B cell (primary cell): ENCODE results near the gene TRDN. TPM values are rescaled to one million over a fixed set of nuclear protein-coding genes. Genes with fewer than 3 reads are reported as not detected.

Experiments used
- ATAC-seq: fragments of 200-7000 bp; cut with Tn5 transposase; one replicate; pipeline ENCODE4 v1.10.0; 2021; ENCODE audit warnings: low read depth, mild to moderate bottlenecking, moderate number of reproducible peaks, moderate library complexity
- CTCF ChIA-PET: fragments of 350-600 bp; sonication (Branson Sonifier 250); formaldehyde crosslinking; loops from one replicate; lab custom pipeline; 2021; ENCODE audit warnings: antibody characterized with exemption, inconsistent platforms; lab: Charles Lee
- POLR2A ChIA-PET: fragments of 350-600 bp; sonication (Branson Sonifier 250); formaldehyde crosslinking; loops from one replicate; lab custom pipeline; 2021; ENCODE audit warnings: antibody characterized with exemption; lab: Charles Lee
- DNase-seq: peaks from one replicate; pipeline ENCODE4 v3.0.0; 2013
- H2AFZ ChIP-seq: 2 replicates; pipeline ENCODE4 v1.6.1; 2012; ENCODE audit warnings: mild to moderate bottlenecking, low read depth, low read length; ENCODE audit not compliant: insufficient read depth, poor library complexity, severe bottlenecking
- H3K27ac ChIP-seq, 2 donors: 1 replicate in 1 of 2; 2 replicates in 1 of 2; pipeline ENCODE4 v1.5.1; 2012 to 2013; ENCODE audit warnings: low read length in 2 of 2, mild to moderate bottlenecking in 2 of 2, moderate library complexity in 1 of 2
- H3K27me3 ChIP-seq, 4 experiments: fragments of 200-600 bp in 1 of 4; sonication (generic) in 1 of 4; replicated peaks in 1 of 4; 1 replicate in 2 of 4; 2 replicates in 2 of 4; pipeline versions ENCODE4 v1.6.1 to v1.7.0; 2013 to 2016; ENCODE audit warnings: low read length in 3 of 4, mild to moderate bottlenecking in 2 of 4, mixed read lengths in 1 of 4, moderate library complexity in 1 of 4; ENCODE audit not compliant: insufficient read depth in 4 of 4, control insufficient read depth in 3 of 4; ENCODE audit errors: control extremely low read depth in 1 of 4
- H3K36me3 ChIP-seq, 2 experiments: replicated peaks in 1 of 2; 1 replicate in 1 of 2; 2 replicates in 1 of 2; pipeline versions ENCODE4 v1.6.1 to v1.7.1; 2013; ENCODE audit warnings: low read length in 1 of 2; ENCODE audit not compliant: insufficient read depth in 2 of 2, control insufficient read depth in 1 of 2; ENCODE audit errors: control extremely low read depth in 1 of 2, extremely low read depth in 1 of 2
- H3K4me1 ChIP-seq, 2 donors: fragments of 200-600 bp in 1 of 2; sonication (generic) in 1 of 2; 1 replicate in 1 of 2; 2 replicates in 1 of 2; pipeline versions ENCODE4 v1.5.1 to v1.6.1; 2013 to 2017; ENCODE audit warnings: low read length in 2 of 2; ENCODE audit not compliant: control insufficient read depth in 2 of 2, insufficient read depth in 2 of 2
- H3K4me2 ChIP-seq: replicated peaks from 2 replicates; pipeline ENCODE3; 2012; ENCODE audit warnings: mild to moderate bottlenecking, low read depth, low read length; ENCODE audit not compliant: poor library complexity, severe bottlenecking
- H3K4me3 ChIP-seq, 5 experiments: fragments of 200-600 bp in 1 of 5; sonication (generic) in 1 of 5; 1 replicate in 3 of 5; 2 replicates in 2 of 5; pipeline versions ENCODE4 v1.5.1 to v1.7.0; 2011 to 2016; ENCODE audit warnings: low read length in 4 of 5, mild to moderate bottlenecking in 4 of 5, low read depth in 2 of 5, control low read depth in 1 of 5, moderate library complexity in 1 of 5; ENCODE audit not compliant: insufficient read depth in 1 of 5; ENCODE audit errors: control extremely low read depth in 1 of 5, extremely low read depth in 1 of 5
- H3K79me2 ChIP-seq: fragments of 200-600 bp; sonication (generic); one replicate; pipeline ENCODE4 v1.6.0; 2016; ENCODE audit warnings: low read length; ENCODE audit not compliant: control insufficient read depth, insufficient read depth
- H3K9ac ChIP-seq: fragments of 200-600 bp; sonication (generic); 2 replicates; pipeline ENCODE4 v1.6.1; 2017; ENCODE audit warnings: mild to moderate bottlenecking, low read length, moderate library complexity
- H3K9me3 ChIP-seq, 3 donors: one replicate each; pipeline versions ENCODE4 v1.6.1 to v1.7.1; 2013; ENCODE audit warnings: low read length in 2 of 3; ENCODE audit not compliant: control insufficient read depth in 2 of 3, insufficient read depth in 1 of 3; ENCODE audit errors: control extremely low read depth in 1 of 3
- H4K20me1 ChIP-seq: 2 replicates; pipeline ENCODE4 v1.6.0; 2012; ENCODE audit warnings: mild to moderate bottlenecking, low read length; ENCODE audit not compliant: insufficient read depth, control insufficient read depth, poor library complexity, severe bottlenecking
- H3K27ac Mint-ChIP-seq: one replicate; pipeline ENCODE4 v1.8.0; 2021; ENCODE audit warnings: mixed read lengths
- H3K27me3 Mint-ChIP-seq: one replicate; pipeline ENCODE4 v1.8.0; 2021; ENCODE audit warnings: mixed read lengths
- H3K4me1 Mint-ChIP-seq: one replicate; pipeline ENCODE4 v1.8.0; 2021; ENCODE audit warnings: mixed read lengths
- H3K4me3 Mint-ChIP-seq: one replicate; pipeline ENCODE4 v1.8.0; 2021; ENCODE audit warnings: mixed read lengths
- H3K9me3 Mint-ChIP-seq: one replicate; pipeline ENCODE4 v1.8.0; 2022; ENCODE audit warnings: mixed read lengths; ENCODE audit not compliant: insufficient read depth
- CTCF ChIP-seq: fragments of 200-600 bp; IDR thresholded peaks from one replicate; pipeline ENCODE4 v1.8.0; 2022; ENCODE audit warnings: antibody characterized with exemption, mild to moderate bottlenecking
- EZH2 ChIP-seq: IDR thresholded peaks from 2 replicates; pipeline ENCODE4 v1.6.1; 2012; ENCODE audit warnings: borderline replicate concordance, low read depth, mild to moderate bottlenecking, moderate library complexity, low read length; ENCODE audit not compliant: insufficient read depth, poor library complexity, severe bottlenecking
- WGBS: methylation state at CpG from one replicate; pipeline ENCODE4 v1.1.5; 2013; ENCODE audit warnings: missing lambda C conversion rate; ENCODE audit not compliant: insufficient coverage; 5-methylcytosine and 5-hydroxymethylcytosine counted together
- intact Hi-C: fragments of 100-400 bp; cut with micrococcal nuclease; formaldehyde crosslinking; loops from one replicate; pipeline ENCODE4 v1.10.0; 2022
- polyA plus RNA-seq: library from polyadenylated mRNA; depleted of rRNA; stranded (reverse); fragments of >200 nt; gene quantifications from 2 replicates; pipeline ENCODE4 v1.2.3, GENCODE V29; 2012
- total RNA-seq, 2 donors: library from RNA; stranded (reverse); fragments of 120-200 nt in 1 of 2; gene quantifications; 1 replicate in 1 of 2; 2 replicates in 1 of 2; pipeline versions ENCODE4 v1.2.3 to v1.2.4, GENCODE V29; 2013 to 2022

Gene TRDN
- total and polyA plus RNA-seq, 2 donors (not counting 1 experiment from before 2014, with no cell fraction given): not detected

- Histone ChIP-seq H3K4me2 (no peak overlapping the region), H3K27ac (no peak overlapping the region), H3K4me1 (no peaks in the 10 kb centered on the region), H3K9me3 (no peaks in the 10 kb centered on the region), H2AFZ (no peak overlapping the region), H3K4me3 (no peak overlapping the region), H4K20me1 (no peaks in the 10 kb centered on the region), H3K79me2 (no peaks in the 10 kb centered on the region), H3K27me3 (no peaks in the 10 kb centered on the region), H3K9ac (no peak overlapping the region), H3K36me3 (no peaks in the 10 kb centered on the region)
- no peaks in the 10 kb centered on the region for H3K27me3 Mint-ChIP-seq
- 80% methylated on average over 1 of the region's 1 CpG for WGBS
- DNase-seq (no peak), ATAC-seq (no peak)
- TF ChIP-seq EZH2 (no peak), CTCF (no peak)
- ChIA-PET CTCF (no interaction called here), POLR2A (no interaction called here)
- no peak overlapping the region for H3K4me3 Mint-ChIP-seq
- no peaks in the 10 kb centered on the region for H3K9me3 Mint-ChIP-seq
- H3K4me1 Mint-ChIP-seq: no peaks in the 10 kb centered on the region
- intact Hi-C loops: no loop called here
- H3K27ac Mint-ChIP-seq: no peak overlapping the region
Observed at GRCh38 chr6:123658848-123659247, 22.1 kb upstream of the TRDN start.

GRCh38 chr6:123655521-123656306, 19.0 kb upstream of the TRDN start:
- intact Hi-C loops: no loop called here
- H3K27me3 Mint-ChIP-seq: no peaks in the 10 kb centered on the region
- 0% methylated on average over 1 of the region's 3 CpGs for WGBS
- H3K27ac ChIP-seq: no peak overlapping the region
- no peak overlapping the region for H3K4me3 ChIP-seq
- no peak overlapping the region for H3K9ac ChIP-seq
- POLR2A ChIA-PET: no interaction called here
- no peaks in the 10 kb centered on the region for H3K9me3 Mint-ChIP-seq
- peak overlapping the region; percentile 40 for H2AFZ ChIP-seq
- H3K36me3 ChIP-seq: no peaks in the 10 kb centered on the region
- H3K79me2 ChIP-seq: no peaks in the 10 kb centered on the region
- no peak overlapping the region for H3K27ac Mint-ChIP-seq
- no peak overlapping the region for H3K4me3 Mint-ChIP-seq
- no peak for TF ChIP-seq EZH2
- TF ChIP-seq CTCF: no peak
- H4K20me1 ChIP-seq: no peaks in the 10 kb centered on the region
- ATAC-seq (no peak), DNase-seq (no peak)
- CTCF ChIA-PET: no interaction called here
- H3K4me1 Mint-ChIP-seq: no peaks in the 10 kb centered on the region
- H3K27me3 ChIP-seq: no peaks in the 10 kb centered on the region
- no peaks in the 10 kb centered on the region for H3K4me1 ChIP-seq
- no peaks in the 10 kb centered on the region for H3K9me3 ChIP-seq
- H3K4me2 ChIP-seq: peak overlapping the region; percentile 10
